ENCODE measurements around the gene CTCF. TPM values are rescaled to one million over a fixed set of nuclear protein-coding genes. Genes with fewer than 3 reads are reported as not detected.

Gene CTCF
- total and polyA plus RNA-seq, 10 donors: 24.4 to 67.7 (median 48.6) TPM

DNA sequence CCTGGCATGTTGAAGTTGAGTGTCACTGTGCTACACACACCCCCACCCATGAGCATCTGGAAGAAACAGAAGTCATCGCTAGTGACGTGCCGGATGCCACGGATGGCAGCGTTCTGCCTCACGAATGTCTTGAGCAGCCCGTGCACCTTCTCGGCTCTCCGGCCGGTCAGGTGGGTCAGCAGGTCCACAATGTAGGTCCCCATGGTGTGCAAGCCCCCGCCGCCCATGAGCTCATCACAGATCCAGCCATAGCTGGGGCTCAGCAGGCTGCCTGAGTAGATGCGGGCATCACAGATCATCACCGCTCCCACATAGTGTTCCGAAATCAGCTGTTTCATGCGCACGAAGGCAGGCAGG, 113.2 kb downstream of the CTCF start:
- Histone ChIP-seq H3K27ac (peak overlapping the region; percentile 19 to 94 (median 68)), H3K27me3 (replicated peaks in 1 of 7) (no peaks in the 10 kb centered on the region), H3K9me3 (no peaks in the 10 kb centered on the region), H3K36me3 (peaks cover 0 to 39% (median 7%) of the 10 kb centered on the region in 6 donors), H3K4me1 (peaks cover 18 to 78% (median 61%) of the 10 kb centered on the region in 6 donors), H3K4me3 (no peak overlapping the region)
- DNase-seq: no peak
- intact Hi-C loops (cut with DNase I; ENCODE audit: low total_unique reads): loop anchor here (10.0 kb wide), 1 partner anchor 249 kb away; no protein-coding TSS in a partner anchor
- 96 to 98% (median 96%) methylated on average over 10 to 17 of the region's 17 CpGs for WGBS, 5 donors
- TF ChIP-seq POLR2AphosphoS5 (IDR thresholded peaks at IDR 0.05) (peak in 1 of 3 donors; percentile 47), POLR2A (IDR thresholded peaks at IDR 0.05) (no peak)
- TF ChIP-seq, protein P1, sequence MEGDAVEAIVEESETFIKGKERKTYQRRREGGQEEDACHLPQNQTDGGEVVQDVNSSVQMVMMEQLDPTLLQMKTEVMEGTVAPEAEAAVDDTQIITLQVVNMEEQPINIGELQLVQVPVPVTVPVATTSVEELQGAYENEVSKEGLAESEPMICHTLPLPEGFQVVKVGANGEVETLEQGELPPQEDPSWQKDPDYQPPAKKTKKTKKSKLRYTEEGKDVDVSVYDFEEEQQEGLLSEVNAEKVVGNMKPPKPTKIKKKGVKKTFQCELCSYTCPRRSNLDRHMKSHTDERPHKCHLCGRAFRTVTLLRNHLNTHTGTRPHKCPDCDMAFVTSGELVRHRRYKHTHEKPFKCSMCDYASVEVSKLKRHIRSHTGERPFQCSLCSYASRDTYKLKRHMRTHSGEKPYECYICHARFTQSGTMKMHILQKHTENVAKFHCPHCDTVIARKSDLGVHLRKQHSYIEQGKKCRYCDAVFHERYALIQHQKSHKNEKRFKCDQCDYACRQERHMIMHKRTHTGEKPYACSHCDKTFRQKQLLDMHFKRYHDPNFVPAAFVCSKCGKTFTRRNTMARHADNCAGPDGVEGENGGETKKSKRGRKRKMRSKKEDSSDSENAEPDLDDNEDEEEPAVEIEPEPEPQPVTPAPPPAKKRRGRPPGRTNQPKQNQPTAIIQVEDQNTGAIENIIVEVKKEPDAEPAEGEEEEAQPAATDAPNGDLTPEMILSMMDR (IDR thresholded peaks at IDR 0.05 in 8 of 11, conservative IDR thresholded peaks at IDR 0.05 in 3 of 11): no peak

DNA sequence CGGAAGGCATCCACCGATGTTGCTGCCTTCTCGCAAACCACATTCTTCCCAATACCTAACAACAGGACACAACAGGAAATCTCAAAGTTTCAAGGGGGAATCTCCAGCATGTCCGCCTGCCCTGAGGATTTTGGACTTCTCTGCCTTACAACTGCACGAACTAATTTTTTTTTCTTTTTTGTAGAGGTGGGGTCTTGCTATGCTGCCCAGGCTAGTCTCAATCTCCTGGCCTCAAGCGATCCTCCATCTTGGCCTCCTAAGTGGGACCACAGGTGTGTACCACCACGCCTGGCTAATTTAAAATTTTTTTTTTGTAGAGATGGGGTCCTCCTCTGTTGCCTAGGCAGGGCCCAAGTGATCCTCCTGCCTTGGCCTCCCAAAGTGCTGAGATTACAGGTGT, 113.7 kb downstream of the CTCF start:
- 94 to 99% (median 98%) methylated on average over 7 of the region's 7 CpGs for WGBS, 5 donors
- H3K36me3 ChIP-seq: peaks cover 0 to 44% (median 9%) of the 10 kb centered on the region in 6 donors
- TF ChIP-seq, protein P1 (IDR thresholded peaks at IDR 0.05 in 8 of 11, conservative IDR thresholded peaks at IDR 0.05 in 3 of 11): no peak
- TF ChIP-seq POLR2AphosphoS5 (IDR thresholded peaks at IDR 0.05): no peak
- no peak for TF ChIP-seq POLR2A (IDR thresholded peaks at IDR 0.05)
- intact Hi-C loops (cut with DNase I; ENCODE audit: low total_unique reads): loop anchor here (10.0 kb wide), 1 partner anchor 249 kb away; no protein-coding TSS in a partner anchor
- peak overlapping the region; percentile 19 to 94 (median 66) for H3K27ac ChIP-seq
- no peaks in the 10 kb centered on the region for H3K9me3 ChIP-seq
- DNase-seq: no peak
- H3K27me3 ChIP-seq (replicated peaks in 1 of 7): no peaks in the 10 kb centered on the region
- H3K4me3 ChIP-seq: no peak overlapping the region
- peaks cover 18 to 74% (median 60%) of the 10 kb centered on the region in 6 donors for H3K4me1 ChIP-seq

GRCh38 chr16:67676516-67676915, 114.2 kb downstream of the CTCF start:
- H3K9me3 ChIP-seq: no peaks in the 10 kb centered on the region
- intact Hi-C loops (cut with DNase I; ENCODE audit: low total_unique reads): loop anchor here (10.0 kb wide), 1 partner anchor 248 kb away; no protein-coding TSS in a partner anchor
- H3K36me3 ChIP-seq: peaks cover 0 to 46% (median 9%) of the 10 kb centered on the region in 6 donors
- no peak for TF ChIP-seq POLR2A (IDR thresholded peaks at IDR 0.05)
- TF ChIP-seq POLR2AphosphoS5 (IDR thresholded peaks at IDR 0.05): peak in 1 of 3 donors; percentile 81
- TF ChIP-seq, protein P1 (IDR thresholded peaks at IDR 0.05 in 8 of 11, conservative IDR thresholded peaks at IDR 0.05 in 3 of 11): no peak
- no peak overlapping the region for H3K4me3 ChIP-seq
- H3K27me3 ChIP-seq (replicated peaks in 1 of 7): no peaks in the 10 kb centered on the region
- DNase-seq: peak; percentile 40
- 58 to 70% (median 67%) methylated on average over 4 of the region's 4 CpGs for WGBS, 5 donors
- peak overlapping the region in 6 of 8 donors; percentile 39 to 94 (median 72) for H3K27ac ChIP-seq
- H3K4me1 ChIP-seq: peaks cover 18 to 70% (median 59%) of the 10 kb centered on the region in 6 donors

DNA sequence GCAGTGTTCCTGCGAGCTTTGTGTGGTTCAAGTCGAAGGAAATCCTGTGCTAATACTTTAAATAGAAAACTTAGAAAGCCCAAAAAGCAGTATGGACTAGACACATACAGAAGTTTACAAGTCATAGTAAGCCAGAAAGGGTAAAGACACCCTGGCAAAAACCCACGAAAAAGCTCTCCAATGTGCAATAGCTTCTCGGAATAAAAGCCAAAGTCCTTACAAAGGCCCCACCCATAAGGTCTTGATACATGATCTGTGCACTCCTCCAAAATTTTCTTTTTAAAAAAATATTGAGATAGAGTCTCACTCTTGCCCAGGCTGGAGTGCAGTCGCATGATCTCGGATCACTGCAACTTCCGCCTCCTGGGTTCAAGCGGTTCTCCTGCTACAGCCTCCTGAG, 114.6 kb downstream of the CTCF start:
- Histone ChIP-seq H3K27me3 (replicated peaks in 1 of 7) (no peaks in the 10 kb centered on the region), H3K9me3 (no peaks in the 10 kb centered on the region), H3K27ac (peak overlapping the region in 6 of 8 donors; percentile 29 to 94 (median 72)), H3K4me1 (peaks cover 18 to 66% (median 56%) of the 10 kb centered on the region in 6 donors), H3K4me3 (no peak overlapping the region), H3K36me3 (peaks cover 0 to 50% (median 9%) of the 10 kb centered on the region in 6 donors)
- 65 to 73% (median 69%) methylated on average over 8 of the region's 8 CpGs for WGBS, 5 donors
- peak; percentile 12 for DNase-seq
- intact Hi-C loops (cut with DNase I; ENCODE audit: low total_unique reads): loop anchor here (10.0 kb wide), 1 partner anchor 248 kb away; no protein-coding TSS in a partner anchor
- TF ChIP-seq, protein P1 (IDR thresholded peaks at IDR 0.05 in 8 of 11, conservative IDR thresholded peaks at IDR 0.05 in 3 of 11): no peak
- no peak for TF ChIP-seq POLR2A (IDR thresholded peaks at IDR 0.05)

Data from spleen (tissue), 11 donors.